GM18508 (cell line): ENCODE data around the gene CAMK1D.
"Not testable (repeated sequence)": the region's sequence is repeated elsewhere in the genome, so short reads cannot be mapped to it uniquely, and the experiment has no call there.

Experiments
- ATAC-seq: cut with Tn5 transposase; IDR thresholded peaks from one replicate; pipeline ENCODE4 v1.9.1; 2021; ENCODE audit warnings: moderate number of reproducible peaks; ENCODE audit not compliant: insufficient read depth, unreplicated experiment

Gene CAMK1D

GRCh38 chr10:12791728-12792127 is 442.4 kb downstream of the CAMK1D start:
- no peak for ATAC-seq

GRCh38 chr10:12792889-12793556 is 443.7 kb downstream of the CAMK1D start:
- no peak for ATAC-seq

- no peak for ATAC-seq
Observed at GRCh38 chr10:12795315-12796110, 446.2 kb downstream of the CAMK1D start.

- ATAC-seq: no peak
Observed at GRCh38 chr10:12796401-12797160, 447.2 kb downstream of the CAMK1D start.

- no peak for ATAC-seq
Observed at GRCh38 chr10:12797471-12798262, 448.3 kb downstream of the CAMK1D start.

GRCh38 chr10:12799144-12799543 is 449.8 kb downstream of the CAMK1D start:
- no peak for ATAC-seq

- no peak for ATAC-seq
Observed at GRCh38 chr10:12799714-12800113, 450.4 kb downstream of the CAMK1D start.

- no peak for ATAC-seq
Observed at GRCh38 chr10:12800302-12800701, 451.0 kb downstream of the CAMK1D start.

GRCh38 chr10:12801214-12802087 is 452.1 kb downstream of the CAMK1D start:
- no peak for ATAC-seq

- ATAC-seq: no peak
Observed at GRCh38 chr10:12803776-12804175, 454.4 kb downstream of the CAMK1D start.

- ATAC-seq: no peak
Observed at GRCh38 chr10:12806228-12807095, 457.1 kb downstream of the CAMK1D start.

GRCh38 chr10:12807096-12807755 is 457.9 kb downstream of the CAMK1D start:
- ATAC-seq: no peak

- ATAC-seq: no peak
Observed at GRCh38 chr10:12808014-12808613, 458.8 kb downstream of the CAMK1D start.

GRCh38 chr10:12810046-12810445 is 460.7 kb downstream of the CAMK1D start:
- ATAC-seq: not testable (repeated sequence)

GRCh38 chr10:12811826-12812225 is 462.5 kb downstream of the CAMK1D start:
- no peak for ATAC-seq

GRCh38 chr10:12812571-12812970 is 463.2 kb downstream of the CAMK1D start:
- no peak for ATAC-seq

- no peak for ATAC-seq
Observed at GRCh38 chr10:12814166-12814565, 464.8 kb downstream of the CAMK1D start.
